Gastrocnemius medialis (tissue), 4 donors: Measurements from ENCODE around the gene KRT15.

Experiments used
- CTCF ChIP-seq, 5 experiments: fragments of 450-650 bp in 3 of 5; fragments of 200-600 bp in 2 of 5; sonication (generic) in 2 of 5; IDR thresholded peaks in 4 of 5; conservative IDR thresholded peaks in 1 of 5; 1 replicate in 4 of 5; 2 replicates in 1 of 5; pipeline ENCODE4 v1.5.1; 2016 to 2019; ENCODE audit warnings: antibody characterized with exemption in 5 of 5, mild to moderate bottlenecking in 3 of 5, moderate library complexity in 3 of 5
- POLR2A ChIP-seq, 2 donors: fragments of 450-650 bp; IDR thresholded peaks; one replicate each; pipeline ENCODE4 v1.6.1; 2017; ENCODE audit warnings: antibody characterized with exemption in 2 of 2, mild to moderate bottlenecking in 2 of 2, moderate library complexity in 2 of 2

GRCh38 chr17:41490000-41490990 is 28.4 kb downstream of the KRT15 start:
- TF ChIP-seq CTCF (IDR thresholded peaks at IDR 0.05 in 4 of 5, conservative IDR thresholded peaks at IDR 0.05 in 1 of 5): no peak
- TF ChIP-seq POLR2A (IDR thresholded peaks at IDR 0.05): no peak
